Kidney (tissue), 14 donors: ENCODE measurements around the gene NEK7. TPM values are rescaled to one million over a fixed set of nuclear protein-coding genes. Genes with fewer than 3 reads are reported as not detected.

Source experiments
- DNase-seq, 5 donors: peaks; one replicate each; pipeline ENCODE4 v3.0.0-alpha.2; 2013 to 2020
- FAIRE-seq: peaks from 2 replicates; lab custom pipeline; 2012; peaks lifted over from hg19 to GRCh38; lab: Jason Lieb, UNC
- H3K27ac ChIP-seq, 2 donors: one replicate each; pipeline ENCODE4 v1.7.0; 2013; ENCODE audit warnings: low read depth in 2 of 2, low read length in 2 of 2, inconsistent platforms in 1 of 2
- H3K27me3 ChIP-seq: one replicate; pipeline ENCODE4 v1.7.1; 2013; ENCODE audit warnings: low read length, inconsistent platforms; ENCODE audit not compliant: control insufficient read depth, insufficient read depth
- H3K36me3 ChIP-seq, 3 donors: one replicate each; pipeline versions ENCODE4 v1.7.0 to v1.7.1; 2013; ENCODE audit warnings: low read length in 3 of 3, control low read depth in 1 of 3, inconsistent platforms in 1 of 3; ENCODE audit not compliant: insufficient read depth in 3 of 3, control insufficient read depth in 2 of 3
- H3K4me1 ChIP-seq, 3 donors: one replicate each; pipeline versions ENCODE4 v1.7.0 to v1.7.1; 2013; ENCODE audit warnings: low read length in 3 of 3, inconsistent platforms in 1 of 3, low read depth in 1 of 3; ENCODE audit not compliant: control insufficient read depth in 2 of 3, insufficient read depth in 2 of 3
- H3K4me3 ChIP-seq, 3 donors: one replicate each; pipeline versions ENCODE4 v1.7.0 to v1.8.1; 2013; ENCODE audit warnings: low read length in 3 of 3, control low read depth in 1 of 3, inconsistent platforms in 1 of 3
- H3K9ac ChIP-seq, 3 donors: one replicate each; pipeline versions ENCODE4 v1.7.0 to v1.7.1; 2013; ENCODE audit warnings: low read length in 3 of 3, control low read depth in 1 of 3, inconsistent platforms in 1 of 3
- H3K9me3 ChIP-seq, 3 donors: one replicate each; pipeline versions ENCODE4 v1.7.0 to v1.7.1; 2013; ENCODE audit warnings: low read length in 3 of 3, control low read depth in 1 of 3, inconsistent platforms in 1 of 3; ENCODE audit not compliant: control insufficient read depth in 2 of 3, insufficient read depth in 1 of 3
- CTCF ChIP-seq: IDR thresholded peaks from 3 replicates; pipeline ENCODE4 v1.5.1; 2012; ENCODE audit warnings: mild to moderate bottlenecking, moderate library complexity, borderline replicate concordance; ENCODE audit not compliant: insufficient read depth; ENCODE audit errors: extremely low read depth
- intact Hi-C: fragments of 100-400 bp; cut with DNase I; formaldehyde crosslinking; loops from one replicate; pipeline ENCODE4 v1.11.1; 2022
- polyA plus RNA-seq: library from polyadenylated mRNA; stranded (reverse); fragments of 350-450 nt; fragmentation: Illumina TruSeq; extraction: RNeasy Lipid Tissue Mini Kit (QIAGEN cat#74804); gene quantifications from one replicate; pipeline ENCODE4 v1.2.3, GENCODE V29; 2014; ENCODE audit warnings: low read depth, low replicate concordance; ENCODE audit not compliant: insufficient read depth
- total RNA-seq: library from RNA; stranded (reverse); fragmentation: NEBNext Ultra II Directional; extraction: Animal tissue kit (Norgen Biotek cat#: 25700); gene quantifications from one replicate; pipeline ENCODE4 v1.2.1, GENCODE V29; 2021
- donor health status: control.
- donor health status: control.
- donor health status: control.
- donor health status: control.
- donor health status: control.
- donor health status: DM: yes; HTN: yes; CAD: no.
- donor health status: Normal renal cell carcinoma (clear cell type).

The NEK7 gene
- total and polyA plus RNA-seq, 2 donors from 2014 or later = 17.3 to 65.5 TPM

GRCh38 chr1:198121056-198121826 lies 35.6 kb upstream of the NEK7 start:
- H3K36me3 ChIP-seq = no peaks in the 10 kb centered on the region
- no peak overlapping the region for H3K27ac ChIP-seq
- H3K4me3 ChIP-seq = no peak overlapping the region
- no peaks in the 10 kb centered on the region for H3K27me3 ChIP-seq
- intact Hi-C loops = no loop called here
- H3K4me1 ChIP-seq = peaks cover 0 to 3% (median 0%) of the 10 kb centered on the region in 3 donors
- no peak for TF ChIP-seq CTCF
- H3K9ac ChIP-seq = no peak overlapping the region
- no peak for FAIRE-seq
- DNase-seq = no peak
- no peaks in the 10 kb centered on the region for H3K9me3 ChIP-seq

- Histone ChIP-seq H3K27me3 (no peaks in the 10 kb centered on the region), H3K9ac (no peak overlapping the region), H3K27ac (no peak overlapping the region), H3K9me3 (no peaks in the 10 kb centered on the region), H3K36me3 (no peaks in the 10 kb centered on the region), H3K4me3 (no peak overlapping the region), H3K4me1 (peaks cover 0 to 5% (median 0%) of the 10 kb centered on the region in 3 donors)
- no peak for TF ChIP-seq CTCF
- intact Hi-C loops = no loop called here
- DNase-seq (no peak), FAIRE-seq (no peak)
These were observed 34.1 kb upstream of the NEK7 start for GRCh38 chr1:198122693-198123092.

GRCh38 chr1:198123133-198123532 lies 33.7 kb upstream of the NEK7 start:
- intact Hi-C loops = no loop called here
- no peaks in the 10 kb centered on the region for H3K9me3 ChIP-seq
- H3K9ac ChIP-seq = no peak overlapping the region
- peaks cover 0 to 5% (median 0%) of the 10 kb centered on the region in 3 donors for H3K4me1 ChIP-seq
- no peak for DNase-seq
- no peaks in the 10 kb centered on the region for H3K36me3 ChIP-seq
- H3K27me3 ChIP-seq = no peaks in the 10 kb centered on the region
- no peak for FAIRE-seq
- TF ChIP-seq CTCF = no peak
- H3K27ac ChIP-seq = no peak overlapping the region
- H3K4me3 ChIP-seq = no peak overlapping the region
